Measurements from ENCODE around the gene KCNH2. TPM values are rescaled to one million over a fixed set of nuclear protein-coding genes. Genes with fewer than 3 reads are reported as not detected.

Gene KCNH2
- total and polyA plus RNA-seq, 2 experiments from 2014 or later: 2.6 to 14.7 TPM

DNA sequence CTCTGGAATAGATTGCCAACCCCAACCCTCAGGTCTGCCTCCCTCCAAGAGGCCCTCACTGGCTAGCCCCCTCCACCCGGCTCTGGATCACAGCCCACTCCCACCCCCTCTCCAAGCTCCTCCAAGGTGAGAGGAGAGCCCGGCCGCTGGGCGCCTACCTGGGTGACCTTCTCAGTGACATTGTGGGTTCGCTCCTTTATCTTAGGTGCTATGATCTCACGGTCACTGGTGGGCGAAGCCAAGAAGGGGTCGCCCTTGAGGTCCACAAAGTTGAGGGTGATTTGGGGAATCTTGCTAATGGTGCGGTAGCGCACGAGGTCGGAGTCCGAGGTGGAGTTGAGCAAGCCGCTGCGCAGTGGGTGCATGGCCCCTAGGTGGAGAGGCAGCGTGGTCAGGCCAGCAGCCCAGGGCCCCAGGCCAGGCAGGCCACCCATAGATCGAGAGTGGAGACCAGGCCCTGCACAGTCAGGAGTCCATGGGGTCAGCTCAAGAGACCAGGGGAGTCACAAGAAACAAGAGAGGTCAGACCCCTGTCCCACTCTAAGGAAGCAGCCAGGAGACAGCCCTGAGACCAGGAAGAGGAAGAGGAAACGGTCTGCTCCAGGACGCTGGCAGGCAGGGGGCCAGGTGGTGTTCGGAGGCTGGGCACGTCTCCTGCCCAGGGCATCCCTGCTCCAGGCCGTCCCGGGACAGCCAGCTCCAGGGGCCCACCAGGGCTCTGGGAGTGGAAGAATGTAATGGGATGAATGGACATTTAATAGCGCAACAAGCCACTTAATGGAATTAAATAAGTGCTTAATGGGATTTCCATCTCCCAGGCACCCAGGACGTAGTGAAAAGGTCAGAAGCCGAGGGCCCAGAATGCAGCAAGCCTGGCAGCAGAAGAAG, 20.7 kb downstream of the KCNH2 start:
- no peak for TF ChIP-seq POLR2AphosphoS5 (IDR thresholded peaks at IDR 0.05; ENCODE audit: low read depth)
- TF ChIP-seq CTCF (conservative IDR thresholded peaks at IDR 0.05; ENCODE audit: low read depth in 2 of 2): no peak
- TF ChIP-seq STAT1 (IDR thresholded peaks at IDR 0.05; ENCODE audit: unreplicated experiment): no peak
- no peak overlapping the region for H2AFZ ChIP-seq
- H3K36me3 ChIP-seq (ENCODE audit: insufficient read depth): no peaks in the 10 kb centered on the region
- no peak overlapping the region for H3K27ac ChIP-seq (ENCODE audit: low read depth)
- H3K4me1 Mint-ChIP-seq: peaks cover 12% of the 10 kb centered on the region
- H3K9me3 Mint-ChIP-seq: no peaks in the 10 kb centered on the region
- H4K20me1 ChIP-seq (replicated peaks; ENCODE audit: insufficient read depth): no peaks in the 10 kb centered on the region
- ATAC-seq: no peak
- peaks cover 32% of the 10 kb centered on the region for H3K27me3 ChIP-seq (ENCODE audit: insufficient read depth)
- H3K27me3 Mint-ChIP-seq (ENCODE audit: insufficient read depth, low read depth, poor library complexity): peaks cover 13% of the 10 kb centered on the region
- no peaks in the 10 kb centered on the region for H3F3A ChIP-seq (replicated peaks; ENCODE audit: low read depth)
- no peaks in the 10 kb centered on the region for H3K79me2 ChIP-seq (replicated peaks; ENCODE audit: insufficient read depth)
- no peak for DNase-seq (ENCODE audit: low spot score)
- H3K4me1 ChIP-seq (ENCODE audit: insufficient read depth): peaks cover 7% of the 10 kb centered on the region; the same call in 1 of the 2 replicates
- H3K4me2 ChIP-seq: peak overlapping the region; percentile 62
- no peak overlapping the region for H3K27ac Mint-ChIP-seq
- H3K36me3 Mint-ChIP-seq (ENCODE audit: low read depth): no peaks in the 10 kb centered on the region
- no peaks in the 10 kb centered on the region for H3K9me2 ChIP-seq (ENCODE audit: insufficient read depth)
- no peak overlapping the region for H3K4me3 Mint-ChIP-seq
- H3K4me3 ChIP-seq: peak overlapping the region; percentile 37; the same call in 1 of the 2 replicates

DNA sequence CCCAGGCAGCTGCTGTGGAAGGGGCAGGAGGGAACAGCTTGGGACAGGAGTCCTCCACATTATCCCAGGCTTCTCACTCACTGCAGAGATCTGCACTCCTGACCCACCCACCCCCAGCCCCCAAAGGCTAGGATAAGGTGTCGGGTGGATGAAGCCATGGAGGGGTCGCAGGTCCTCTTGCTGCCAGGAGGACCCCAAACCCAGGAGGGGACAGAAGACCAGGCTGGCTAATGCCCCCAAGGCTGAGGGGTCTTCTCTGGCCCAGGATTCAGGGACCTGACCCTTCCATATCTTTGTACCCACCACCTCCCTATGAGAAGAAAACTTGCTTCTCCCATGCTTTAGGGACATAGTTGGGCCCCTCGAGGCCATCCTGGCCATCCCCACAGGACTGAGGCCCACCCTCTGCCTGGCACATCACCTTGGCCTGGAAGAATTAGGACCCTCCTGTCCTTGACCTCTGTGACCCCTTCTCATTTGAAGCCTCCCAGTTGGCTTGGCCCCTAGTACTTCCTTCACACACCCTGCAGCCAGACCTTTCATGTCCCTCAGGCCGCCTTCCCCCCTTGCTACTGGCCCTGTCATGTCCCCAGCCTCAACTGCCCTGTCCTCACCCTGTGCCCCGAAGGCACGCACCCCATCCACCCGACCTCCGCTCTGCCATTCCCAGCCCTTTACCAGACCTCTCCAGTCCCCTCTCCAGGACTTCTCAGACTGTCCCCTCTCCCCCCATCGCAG, 21.6 kb downstream of the KCNH2 start:
- Histone ChIP-seq H3K36me3 (ENCODE audit: insufficient read depth) (no peaks in the 10 kb centered on the region), H3K4me2 (no peak overlapping the region), H3K4me1 (ENCODE audit: insufficient read depth) (peaks cover 3% of the 10 kb centered on the region; the same call in 1 of the 2 replicates), H2AFZ (no peak overlapping the region), H3K4me3 (no peak overlapping the region), H3K27ac (ENCODE audit: low read depth) (no peak overlapping the region), H3K27me3 (ENCODE audit: insufficient read depth) (peaks cover 32% of the 10 kb centered on the region), H4K20me1 (replicated peaks; ENCODE audit: insufficient read depth) (no peaks in the 10 kb centered on the region), H3F3A (replicated peaks; ENCODE audit: low read depth) (no peaks in the 10 kb centered on the region), H3K79me2 (replicated peaks; ENCODE audit: insufficient read depth) (no peaks in the 10 kb centered on the region), H3K9me2 (ENCODE audit: insufficient read depth) (no peaks in the 10 kb centered on the region)
- Mint-ChIP-seq H3K4me1 (peaks cover 11% of the 10 kb centered on the region; the same call in 2 of the 3 replicates), H3K4me3 (no peak overlapping the region; the same call in 2 of the 3 replicates), H3K9me3 (no peaks in the 10 kb centered on the region), H3K27ac (no peak overlapping the region), H3K36me3 (ENCODE audit: low read depth) (no peaks in the 10 kb centered on the region), H3K27me3 (ENCODE audit: insufficient read depth, low read depth, poor library complexity) (peaks cover 14% of the 10 kb centered on the region)
- no peak for ATAC-seq
- no peak for DNase-seq (ENCODE audit: low spot score)
- TF ChIP-seq NANOG (IDR thresholded peaks at IDR 0.05; ENCODE audit: borderline replicate concordance) (no peak), CREB1 (CRISPR knock-in tag; IDR thresholded peaks at IDR 0.05; ENCODE audit: low read depth) (no peak), JUNB (IDR thresholded peaks at IDR 0.05; ENCODE audit: unreplicated experiment) (no peak), POLR2AphosphoS5 (IDR thresholded peaks at IDR 0.05; ENCODE audit: low read depth) (no peak), ZNF114 (CRISPR knock-in tag; IDR thresholded peaks at IDR 0.05) (no peak), CTCF (conservative IDR thresholded peaks at IDR 0.05; ENCODE audit: low read depth in 2 of 2) (no peak), EZH2phosphoT487 (IDR thresholded peaks at IDR 0.05; ENCODE audit: unreplicated experiment) (no peak)
- TF ChIP-seq, protein P1, sequence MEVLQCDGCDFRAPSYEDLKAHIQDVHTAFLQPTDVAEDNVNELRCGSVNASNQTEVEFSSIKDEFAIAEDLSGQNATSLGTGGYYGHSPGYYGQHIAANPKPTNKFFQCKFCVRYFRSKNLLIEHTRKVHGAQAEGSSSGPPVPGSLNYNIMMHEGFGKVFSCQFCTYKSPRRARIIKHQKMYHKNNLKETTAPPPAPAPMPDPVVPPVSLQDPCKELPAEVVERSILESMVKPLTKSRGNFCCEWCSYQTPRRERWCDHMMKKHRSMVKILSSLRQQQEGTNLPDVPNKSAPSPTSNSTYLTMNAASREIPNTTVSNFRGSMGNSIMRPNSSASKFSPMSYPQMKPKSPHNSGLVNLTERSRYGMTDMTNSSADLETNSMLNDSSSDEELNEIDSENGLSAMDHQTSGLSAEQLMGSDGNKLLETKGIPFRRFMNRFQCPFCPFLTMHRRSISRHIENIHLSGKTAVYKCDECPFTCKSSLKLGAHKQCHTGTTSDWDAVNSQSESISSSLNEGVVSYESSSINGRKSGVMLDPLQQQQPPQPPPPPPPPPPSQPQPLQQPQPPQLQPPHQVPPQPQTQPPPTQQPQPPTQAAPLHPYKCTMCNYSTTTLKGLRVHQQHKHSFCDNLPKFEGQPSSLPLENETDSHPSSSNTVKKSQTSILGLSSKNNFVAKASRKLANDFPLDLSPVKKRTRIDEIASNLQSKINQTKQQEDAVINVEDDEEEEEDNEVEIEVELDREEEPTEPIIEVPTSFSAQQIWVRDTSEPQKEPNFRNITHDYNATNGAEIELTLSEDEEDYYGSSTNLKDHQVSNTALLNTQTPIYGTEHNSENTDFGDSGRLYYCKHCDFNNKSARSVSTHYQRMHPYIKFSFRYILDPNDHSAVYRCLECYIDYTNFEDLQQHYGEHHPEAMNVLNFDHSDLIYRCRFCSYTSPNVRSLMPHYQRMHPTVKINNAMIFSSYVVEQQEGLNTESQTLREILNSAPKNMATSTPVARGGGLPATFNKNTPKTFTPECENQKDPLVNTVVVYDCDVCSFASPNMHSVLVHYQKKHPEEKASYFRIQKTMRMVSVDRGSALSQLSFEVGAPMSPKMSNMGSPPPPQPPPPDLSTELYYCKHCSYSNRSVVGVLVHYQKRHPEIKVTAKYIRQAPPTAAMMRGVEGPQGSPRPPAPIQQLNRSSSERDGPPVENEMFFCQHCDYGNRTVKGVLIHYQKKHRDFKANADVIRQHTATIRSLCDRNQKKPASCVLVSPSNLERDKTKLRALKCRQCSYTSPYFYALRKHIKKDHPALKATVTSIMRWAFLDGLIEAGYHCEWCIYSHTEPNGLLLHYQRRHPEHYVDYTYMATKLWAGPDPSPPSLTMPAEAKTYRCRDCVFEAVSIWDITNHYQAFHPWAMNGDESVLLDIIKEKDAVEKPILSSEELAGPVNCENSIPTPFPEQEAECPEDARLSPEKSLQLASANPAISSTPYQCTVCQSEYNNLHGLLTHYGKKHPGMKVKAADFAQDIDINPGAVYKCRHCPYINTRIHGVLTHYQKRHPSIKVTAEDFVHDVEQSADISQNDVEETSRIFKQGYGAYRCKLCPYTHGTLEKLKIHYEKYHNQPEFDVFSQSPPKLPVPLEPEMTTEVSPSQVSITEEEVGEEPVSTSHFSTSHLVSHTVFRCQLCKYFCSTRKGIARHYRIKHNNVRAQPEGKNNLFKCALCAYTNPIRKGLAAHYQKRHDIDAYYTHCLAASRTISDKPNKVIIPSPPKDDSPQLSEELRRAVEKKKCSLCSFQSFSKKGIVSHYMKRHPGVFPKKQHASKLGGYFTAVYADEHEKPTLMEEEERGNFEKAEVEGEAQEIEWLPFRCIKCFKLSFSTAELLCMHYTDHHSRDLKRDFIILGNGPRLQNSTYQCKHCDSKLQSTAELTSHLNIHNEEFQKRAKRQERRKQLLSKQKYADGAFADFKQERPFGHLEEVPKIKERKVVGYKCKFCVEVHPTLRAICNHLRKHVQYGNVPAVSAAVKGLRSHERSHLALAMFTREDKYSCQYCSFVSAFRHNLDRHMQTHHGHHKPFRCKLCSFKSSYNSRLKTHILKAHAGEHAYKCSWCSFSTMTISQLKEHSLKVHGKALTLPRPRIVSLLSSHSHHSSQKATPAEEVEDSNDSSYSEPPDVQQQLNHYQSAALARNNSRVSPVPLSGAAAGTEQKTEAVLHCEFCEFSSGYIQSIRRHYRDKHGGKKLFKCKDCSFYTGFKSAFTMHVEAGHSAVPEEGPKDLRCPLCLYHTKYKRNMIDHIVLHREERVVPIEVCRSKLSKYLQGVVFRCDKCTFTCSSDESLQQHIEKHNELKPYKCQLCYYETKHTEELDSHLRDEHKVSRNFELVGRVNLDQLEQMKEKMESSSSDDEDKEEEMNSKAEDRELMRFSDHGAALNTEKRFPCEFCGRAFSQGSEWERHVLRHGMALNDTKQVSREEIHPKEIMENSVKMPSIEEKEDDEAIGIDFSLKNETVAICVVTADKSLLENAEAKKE (CRISPR knock-in tag; IDR thresholded peaks at IDR 0.05): no peak

Measured in GM23338 (cell line).